ENCODE measurements around the gene MED12.
A peak's percentile ranks its signal among the peaks of the same experiment; 100 is the strongest.

The MED12 gene

DNA sequence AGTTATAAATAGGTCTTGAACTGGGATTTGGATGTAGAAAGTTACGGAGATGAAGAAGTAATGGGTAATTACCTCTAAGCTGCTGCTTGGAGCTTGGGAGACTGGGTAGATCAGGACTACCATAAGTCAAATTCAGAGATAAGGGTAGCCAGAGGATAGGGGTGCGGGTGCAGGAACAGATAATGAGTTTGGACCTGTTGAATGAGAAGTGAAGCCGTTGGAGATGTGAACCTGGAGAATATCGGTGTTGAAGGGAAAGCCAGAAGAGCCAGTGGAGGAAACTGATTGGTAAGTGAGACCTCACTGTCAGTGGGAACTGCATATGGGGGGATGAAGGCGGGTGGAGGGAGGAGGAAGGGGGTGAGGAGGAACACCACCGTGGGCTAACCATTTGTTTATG, 23.4 kb upstream of the MED12 start:
- no peak overlapping the region for H2BK12ac ChIP-seq (ENCODE audit: low read length)
- H4K91ac ChIP-seq (ENCODE audit: low read depth, low read length, poor library complexity), result no peak overlapping the region
- H4K8ac ChIP-seq (ENCODE audit: low read depth, low read length), result no peak overlapping the region
- H2BK15ac ChIP-seq (ENCODE audit: low read length), result no peak overlapping the region
- H3K79me1 ChIP-seq (ENCODE audit: low read depth, low read length), result no peaks in the 10 kb centered on the region
- DNase-seq (ENCODE audit: low spot score), result no peak
- H3K27ac ChIP-seq (replicated peaks; ENCODE audit: low read length), result no peak overlapping the region
- H2BK120ac ChIP-seq (ENCODE audit: low read depth, low read length), result no peak overlapping the region
- no peak overlapping the region for H3K14ac ChIP-seq (ENCODE audit: low read length)
- H3K36me3 ChIP-seq (replicated peaks in 1 of 2; ENCODE audit: control insufficient read depth in 2 of 2, insufficient read depth in 2 of 2, low read length in 2 of 2), result no peaks in the 10 kb centered on the region
- no peak overlapping the region for H3K4ac ChIP-seq (ENCODE audit: low read length)
- peaks cover 2 to 5% of the 10 kb centered on the region in 2 donors for H3K4me1 ChIP-seq (ENCODE audit: control insufficient read depth in 2 of 2, insufficient read depth in 1 of 2, low read depth in 1 of 2, low read length in 2 of 2)
- peak overlapping the region; percentile 52 for H3K4me2 ChIP-seq (ENCODE audit: insufficient read depth, low read length, poor library complexity, severe bottlenecking)
- H2BK5ac ChIP-seq (ENCODE audit: low read length), result no peak overlapping the region
- no peak overlapping the region for H2AK5ac ChIP-seq (ENCODE audit: low read depth, low read length)
- WGBS, 2 donors (ENCODE audit: extremely low coverage in 2 of 2, insufficient read length in 2 of 2, insufficient replicate concordance in 1 of 2), result no CpG with 5 or more reads among the region's 6 CpGs
- H3K4me3 ChIP-seq (ENCODE audit: low read length in 2 of 2), result peak overlapping the region; percentile 48 to 78
- no peak overlapping the region for H3K23ac ChIP-seq (ENCODE audit: low read depth, low read length, poor library complexity)
- no peaks in the 10 kb centered on the region for H3K9me3 ChIP-seq (replicated peaks in 1 of 2; ENCODE audit: control insufficient read depth in 2 of 2, insufficient read depth in 1 of 2, low read depth in 1 of 2, low read length in 2 of 2)
- H2AFZ ChIP-seq (ENCODE audit: low read length), result peak overlapping the region; percentile 77
- H3K9ac ChIP-seq (ENCODE audit: low read depth, low read length, poor library complexity), result no peak overlapping the region
- H3K18ac ChIP-seq (ENCODE audit: low read length), result no peak overlapping the region
- H3K27me3 ChIP-seq (ENCODE audit: control insufficient read depth in 3 of 3, insufficient read depth in 3 of 3, low read depth in 1 of 3, low read length in 3 of 3), result peaks cover 0 to 23% (median 10%) of the 10 kb centered on the region in 3 experiments

DNA sequence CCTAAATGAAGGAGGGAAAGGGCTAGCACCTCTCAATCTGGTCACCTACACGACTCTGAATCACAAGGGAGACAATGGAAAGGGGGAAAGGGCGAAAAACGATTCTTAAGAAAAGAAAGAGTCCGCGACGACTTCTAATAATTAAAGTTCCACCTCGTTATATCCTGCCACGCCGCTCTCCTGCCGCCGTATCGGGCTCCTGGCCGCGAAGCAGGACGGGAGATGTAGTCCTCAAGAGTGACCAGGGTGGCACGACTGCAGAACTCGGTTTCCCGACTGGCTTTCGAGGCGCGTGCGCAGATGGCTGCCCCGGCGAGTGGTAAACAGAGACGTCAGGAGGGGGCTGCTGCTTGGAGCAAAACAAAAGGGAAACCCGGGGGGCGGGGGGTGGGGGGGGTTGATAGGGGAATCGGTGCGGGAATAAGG, 22.8 kb upstream of the MED12 start, which contains the start of gene FOXO4:
FOXO4 (plus strand) TSS at position 297 of the 426 bp plus-strand sequence. CDS start 678 bp downstream, outside the sequence.
- H3K27ac ChIP-seq (replicated peaks; ENCODE audit: low read length), result no peak within 1 kb of the TSS
- H3K4me1 ChIP-seq (ENCODE audit: control insufficient read depth in 2 of 2, insufficient read depth in 1 of 2, low read depth in 1 of 2, low read length in 2 of 2), result peaks cover 2 to 5% of the 10 kb centered on the region in 2 donors
- H4K8ac ChIP-seq (ENCODE audit: low read depth, low read length), result no peak within 1 kb of the TSS
- H3K9ac ChIP-seq (ENCODE audit: low read depth, low read length, poor library complexity), result peak within 1 kb of the TSS; percentile 72
- peaks cover 0 to 23% (median 10%) of the 10 kb centered on the region in 3 experiments for H3K27me3 ChIP-seq (ENCODE audit: control insufficient read depth in 3 of 3, insufficient read depth in 3 of 3, low read depth in 1 of 3, low read length in 3 of 3)
- H3K9me3 ChIP-seq (replicated peaks in 1 of 2; ENCODE audit: control insufficient read depth in 2 of 2, insufficient read depth in 1 of 2, low read depth in 1 of 2, low read length in 2 of 2), result no peaks in the 10 kb centered on the region
- H3K4me3 ChIP-seq (ENCODE audit: low read length in 2 of 2), result peak within 1 kb of the TSS; percentile 48 to 85
- H3K4ac ChIP-seq (ENCODE audit: low read length), result no peak within 1 kb of the TSS
- no CpG with 5 or more reads among the region's 29 CpGs for WGBS, 2 donors (ENCODE audit: extremely low coverage in 2 of 2, insufficient read length in 2 of 2, insufficient replicate concordance in 1 of 2)
- peak within 1 kb of the TSS; percentile 62 for H3K4me2 ChIP-seq (ENCODE audit: insufficient read depth, low read length, poor library complexity, severe bottlenecking)
- H4K91ac ChIP-seq (ENCODE audit: low read depth, low read length, poor library complexity), result no peak within 1 kb of the TSS
- no peak within 1 kb of the TSS for H2BK15ac ChIP-seq (ENCODE audit: low read length)
- H2AK5ac ChIP-seq (ENCODE audit: low read depth, low read length), result no peak within 1 kb of the TSS
- no peak within 1 kb of the TSS for H3K23ac ChIP-seq (ENCODE audit: low read depth, low read length, poor library complexity)
- H3K14ac ChIP-seq (ENCODE audit: low read length), result no peak within 1 kb of the TSS
- no peaks in the 10 kb centered on the region for H3K79me1 ChIP-seq (ENCODE audit: low read depth, low read length)
- H2BK120ac ChIP-seq (ENCODE audit: low read depth, low read length), result no peak within 1 kb of the TSS
- peak within 1 kb of the TSS; percentile 80 for H3K18ac ChIP-seq (ENCODE audit: low read length)
- no peaks in the 10 kb centered on the region for H3K36me3 ChIP-seq (replicated peaks in 1 of 2; ENCODE audit: control insufficient read depth in 2 of 2, insufficient read depth in 2 of 2, low read length in 2 of 2)
- H2BK5ac ChIP-seq (ENCODE audit: low read length), result no peak within 1 kb of the TSS
- DNase-seq (ENCODE audit: low spot score), result peak; percentile 76
- no peak within 1 kb of the TSS for H2BK12ac ChIP-seq (ENCODE audit: low read length)
- peak within 1 kb of the TSS; percentile 77 for H2AFZ ChIP-seq (ENCODE audit: low read length)

DNA sequence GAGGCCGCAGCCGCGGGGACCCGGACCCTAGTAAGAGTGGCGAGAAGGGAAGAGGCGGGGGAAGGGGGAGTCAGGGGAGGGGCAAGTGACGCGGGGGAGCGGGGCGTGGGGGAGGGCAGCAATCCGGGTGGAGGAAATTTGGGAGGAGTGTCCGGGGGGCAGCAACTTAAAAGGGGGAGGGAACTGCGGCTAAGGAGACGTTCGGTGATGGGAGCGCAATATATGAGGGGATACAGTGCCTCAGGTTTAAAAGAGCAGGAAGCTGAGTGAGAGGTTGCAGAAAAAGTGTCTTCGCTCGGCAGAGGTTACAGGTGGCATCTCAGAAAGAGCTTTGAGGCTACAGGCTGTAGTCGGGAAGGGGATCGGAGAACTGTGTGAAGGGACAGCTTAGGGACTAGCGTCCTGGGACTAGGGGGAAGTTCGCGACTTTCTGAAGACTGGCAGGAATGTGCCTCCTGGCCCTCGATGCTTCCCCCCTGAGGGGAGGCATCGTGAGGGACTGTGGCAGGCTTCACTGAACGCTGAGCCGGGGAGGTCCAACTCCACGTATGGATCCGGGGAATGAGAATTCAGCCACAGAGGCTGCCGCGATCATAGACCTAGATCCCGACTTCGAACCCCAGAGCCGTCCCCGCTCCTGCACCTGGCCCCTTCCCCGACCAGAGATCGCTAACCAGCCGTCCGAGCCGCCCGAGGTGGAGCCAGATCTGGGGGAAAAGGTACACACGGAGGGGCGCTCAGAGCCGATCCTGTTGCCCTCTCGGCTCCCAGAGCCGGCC, 22.2 kb upstream of the MED12 start:
- Histone ChIP-seq H3K14ac (ENCODE audit: low read length) (no peak overlapping the region), H3K27ac (replicated peaks; ENCODE audit: low read length) (no peak overlapping the region), H2BK12ac (ENCODE audit: low read length) (no peak overlapping the region), H3K79me1 (ENCODE audit: low read depth, low read length) (no peaks in the 10 kb centered on the region), H2AK5ac (ENCODE audit: low read depth, low read length) (no peak overlapping the region), H3K4me1 (ENCODE audit: control insufficient read depth in 2 of 2, insufficient read depth in 1 of 2, low read depth in 1 of 2, low read length in 2 of 2) (peaks cover 2 to 5% of the 10 kb centered on the region in 2 donors), H3K4ac (ENCODE audit: low read length) (no peak overlapping the region), H2BK15ac (ENCODE audit: low read length) (no peak overlapping the region), H3K18ac (ENCODE audit: low read length) (peak overlapping the region; percentile 80), H3K27me3 (ENCODE audit: control insufficient read depth in 3 of 3, insufficient read depth in 3 of 3, low read depth in 1 of 3, low read length in 3 of 3) (peaks cover 0 to 23% (median 10%) of the 10 kb centered on the region in 3 experiments), H3K23ac (ENCODE audit: low read depth, low read length, poor library complexity) (no peak overlapping the region), H3K4me2 (ENCODE audit: insufficient read depth, low read length, poor library complexity, severe bottlenecking) (peak overlapping the region; percentile 62), H2BK120ac (ENCODE audit: low read depth, low read length) (no peak overlapping the region), H3K4me3 (ENCODE audit: low read length in 2 of 2) (peak overlapping the region; percentile 48 to 85), H3K9ac (ENCODE audit: low read depth, low read length, poor library complexity) (peak overlapping the region; percentile 72), H2AFZ (ENCODE audit: low read length) (peak overlapping the region; percentile 77), H4K91ac (ENCODE audit: low read depth, low read length, poor library complexity) (no peak overlapping the region), H2BK5ac (ENCODE audit: low read length) (no peak overlapping the region), H3K36me3 (replicated peaks in 1 of 2; ENCODE audit: control insufficient read depth in 2 of 2, insufficient read depth in 2 of 2, low read length in 2 of 2) (no peaks in the 10 kb centered on the region), H3K9me3 (replicated peaks in 1 of 2; ENCODE audit: control insufficient read depth in 2 of 2, insufficient read depth in 1 of 2, low read depth in 1 of 2, low read length in 2 of 2) (no peaks in the 10 kb centered on the region), H4K8ac (ENCODE audit: low read depth, low read length) (no peak overlapping the region)
- no peak for DNase-seq (ENCODE audit: low spot score)
- no CpG with 5 or more reads among the region's 46 CpGs for WGBS, 2 donors (ENCODE audit: extremely low coverage in 2 of 2, insufficient read length in 2 of 2, insufficient replicate concordance in 1 of 2)

DNA sequence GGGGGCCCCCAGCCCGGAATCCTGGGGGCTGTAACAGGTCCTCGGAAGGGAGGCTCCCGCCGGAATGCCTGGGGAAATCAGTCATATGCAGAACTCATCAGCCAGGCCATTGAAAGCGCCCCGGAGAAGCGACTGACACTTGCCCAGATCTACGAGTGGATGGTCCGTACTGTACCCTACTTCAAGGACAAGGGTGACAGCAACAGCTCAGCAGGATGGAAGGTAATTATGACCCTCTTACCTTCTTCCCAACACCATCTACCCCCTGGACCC, 21.7 kb upstream of the MED12 start:
- Histone ChIP-seq H2BK12ac (ENCODE audit: low read length) (no peak overlapping the region), H3K18ac (ENCODE audit: low read length) (no peak overlapping the region), H3K36me3 (replicated peaks in 1 of 2; ENCODE audit: control insufficient read depth in 2 of 2, insufficient read depth in 2 of 2, low read length in 2 of 2) (no peaks in the 10 kb centered on the region), H3K4me2 (ENCODE audit: insufficient read depth, low read length, poor library complexity, severe bottlenecking) (peak overlapping the region; percentile 62), H4K8ac (ENCODE audit: low read depth, low read length) (no peak overlapping the region), H2BK120ac (ENCODE audit: low read depth, low read length) (no peak overlapping the region), H3K4me3 (ENCODE audit: low read length in 2 of 2) (peak overlapping the region; percentile 48 to 85), H3K9me3 (replicated peaks in 1 of 2; ENCODE audit: control insufficient read depth in 2 of 2, insufficient read depth in 1 of 2, low read depth in 1 of 2, low read length in 2 of 2) (no peaks in the 10 kb centered on the region), H2AK5ac (ENCODE audit: low read depth, low read length) (no peak overlapping the region), H3K23ac (ENCODE audit: low read depth, low read length, poor library complexity) (no peak overlapping the region), H3K9ac (ENCODE audit: low read depth, low read length, poor library complexity) (no peak overlapping the region), H3K4me1 (ENCODE audit: control insufficient read depth in 2 of 2, insufficient read depth in 1 of 2, low read depth in 1 of 2, low read length in 2 of 2) (peaks cover 2 to 5% of the 10 kb centered on the region in 2 donors), H2BK15ac (ENCODE audit: low read length) (no peak overlapping the region), H3K4ac (ENCODE audit: low read length) (no peak overlapping the region), H2AFZ (ENCODE audit: low read length) (peak overlapping the region; percentile 77), H3K14ac (ENCODE audit: low read length) (no peak overlapping the region), H4K91ac (ENCODE audit: low read depth, low read length, poor library complexity) (no peak overlapping the region), H3K27me3 (ENCODE audit: control insufficient read depth in 3 of 3, insufficient read depth in 3 of 3, low read depth in 1 of 3, low read length in 3 of 3) (peaks cover 0 to 25% (median 10%) of the 10 kb centered on the region in 3 experiments), H3K27ac (replicated peaks; ENCODE audit: low read length) (no peak overlapping the region), H2BK5ac (ENCODE audit: low read length) (no peak overlapping the region), H3K79me1 (ENCODE audit: low read depth, low read length) (no peaks in the 10 kb centered on the region)
- no CpG with 5 or more reads among the region's 9 CpGs for WGBS, 2 donors (ENCODE audit: extremely low coverage in 2 of 2, insufficient read length in 2 of 2, insufficient replicate concordance in 1 of 2)
- DNase-seq (ENCODE audit: low spot score), result no peak
